GM12873 (cell line): ENCODE results near the gene HDGFL2.

ENCODE experiments used
- TF ChIP-seq, protein P1 (sequence below): IDR thresholded peaks from 2 replicates; pipeline ENCODE4 v1.5.1; 2012; ENCODE audit warnings: low read depth, mild to moderate bottlenecking, moderate library complexity, low read length, control low read depth; ENCODE audit not compliant: insufficient read depth; ENCODE audit errors: missing control alignments

HDGFL2 gene

DNA sequence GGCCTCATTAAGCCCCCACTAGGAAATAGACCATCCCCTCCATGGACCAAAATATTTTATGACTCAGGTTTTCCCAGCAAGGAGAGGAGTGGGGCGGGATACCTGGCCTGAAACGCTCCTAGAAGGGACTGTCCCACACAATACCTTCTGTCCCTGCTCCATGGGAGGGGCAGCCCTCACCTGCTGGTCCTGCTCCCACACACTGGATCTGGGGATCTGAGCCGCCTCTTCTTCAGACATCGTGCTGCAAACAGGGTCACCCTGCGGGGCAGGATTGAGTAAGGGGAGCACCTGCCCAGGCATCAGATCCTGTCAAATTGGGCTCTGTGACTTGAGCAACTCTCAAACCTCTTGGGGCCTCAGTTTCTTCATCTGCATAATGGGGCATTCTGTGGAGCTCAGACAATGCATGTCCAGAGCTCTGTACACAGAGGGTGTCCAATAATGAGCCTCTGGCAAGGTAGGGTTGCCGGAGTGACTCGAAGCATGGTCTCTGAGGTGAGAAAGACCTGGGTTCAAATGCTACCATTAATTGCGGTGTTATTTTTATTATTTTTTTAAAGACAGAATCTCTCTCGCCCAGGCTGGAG lies 61.8 kb downstream of the HDGFL2 start:
- TF ChIP-seq, protein P1, sequence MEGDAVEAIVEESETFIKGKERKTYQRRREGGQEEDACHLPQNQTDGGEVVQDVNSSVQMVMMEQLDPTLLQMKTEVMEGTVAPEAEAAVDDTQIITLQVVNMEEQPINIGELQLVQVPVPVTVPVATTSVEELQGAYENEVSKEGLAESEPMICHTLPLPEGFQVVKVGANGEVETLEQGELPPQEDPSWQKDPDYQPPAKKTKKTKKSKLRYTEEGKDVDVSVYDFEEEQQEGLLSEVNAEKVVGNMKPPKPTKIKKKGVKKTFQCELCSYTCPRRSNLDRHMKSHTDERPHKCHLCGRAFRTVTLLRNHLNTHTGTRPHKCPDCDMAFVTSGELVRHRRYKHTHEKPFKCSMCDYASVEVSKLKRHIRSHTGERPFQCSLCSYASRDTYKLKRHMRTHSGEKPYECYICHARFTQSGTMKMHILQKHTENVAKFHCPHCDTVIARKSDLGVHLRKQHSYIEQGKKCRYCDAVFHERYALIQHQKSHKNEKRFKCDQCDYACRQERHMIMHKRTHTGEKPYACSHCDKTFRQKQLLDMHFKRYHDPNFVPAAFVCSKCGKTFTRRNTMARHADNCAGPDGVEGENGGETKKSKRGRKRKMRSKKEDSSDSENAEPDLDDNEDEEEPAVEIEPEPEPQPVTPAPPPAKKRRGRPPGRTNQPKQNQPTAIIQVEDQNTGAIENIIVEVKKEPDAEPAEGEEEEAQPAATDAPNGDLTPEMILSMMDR, result no peak

DNA sequence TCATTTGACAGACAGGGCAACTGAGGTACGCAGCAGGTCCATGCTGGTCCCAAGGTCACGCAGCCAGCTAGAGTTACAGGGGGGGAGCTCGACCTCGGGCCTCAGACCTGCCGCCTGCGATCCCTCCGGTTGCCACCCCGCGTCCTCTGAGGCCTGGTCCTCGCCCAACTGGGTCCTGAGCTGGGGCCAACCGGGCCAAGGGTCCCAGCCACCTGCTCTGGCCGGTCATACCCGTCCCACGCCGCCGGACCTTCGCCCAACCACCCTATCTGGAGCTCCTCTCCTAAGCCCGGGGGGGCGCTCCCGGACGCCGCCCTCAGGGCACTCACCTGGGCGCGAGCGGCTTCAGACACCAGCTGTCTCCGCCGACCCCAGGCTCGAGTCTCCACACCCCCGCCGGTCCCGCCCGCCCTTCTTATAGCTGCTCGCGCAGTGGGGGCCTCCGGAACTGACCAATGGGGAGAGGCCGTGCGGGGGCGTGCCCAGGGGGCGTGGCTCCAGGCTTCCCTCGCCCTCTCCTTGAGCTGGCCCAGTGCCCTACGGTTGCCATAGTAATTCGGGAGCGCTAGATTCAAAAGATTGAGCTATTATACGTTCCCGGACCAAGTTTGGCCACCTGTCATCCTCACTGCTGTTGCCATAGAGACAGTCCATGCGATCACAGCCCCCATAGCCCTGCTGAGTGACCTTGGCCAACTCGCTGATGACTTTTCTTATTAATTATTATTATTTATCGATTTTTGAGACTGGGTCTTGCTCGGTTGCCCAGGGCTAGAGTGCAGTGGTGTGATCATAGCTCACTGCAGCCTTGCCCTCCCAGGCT lies 63.0 kb downstream of the HDGFL2 start, which contains the start of gene PLIN5:
PLIN5 (minus strand) TSS at position 389 of the 823 bp plus-strand sequence. CDS start 1,150 bp downstream, outside the sequence.
- TF ChIP-seq, protein P1, result no peak

DNA sequence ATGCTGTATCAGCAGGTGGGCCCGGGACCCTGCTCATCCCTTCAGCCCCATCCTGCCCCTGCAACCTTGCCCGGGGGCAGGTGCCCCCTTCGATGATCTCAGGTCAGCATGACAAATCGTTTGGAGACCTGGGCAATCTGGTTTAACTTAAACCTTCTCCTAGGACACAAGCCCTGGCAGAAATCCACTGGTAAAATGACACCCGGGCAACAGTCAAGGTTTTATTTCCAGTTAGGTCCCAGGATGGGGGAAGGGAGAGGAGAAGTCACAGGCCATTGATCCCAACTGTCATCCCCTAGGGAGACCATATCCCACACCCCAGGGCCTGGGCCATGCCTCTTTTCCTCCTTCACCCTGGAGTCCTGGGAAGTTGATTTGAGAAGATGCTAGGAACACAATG lies 64.7 kb downstream of the HDGFL2 start:
- TF ChIP-seq, protein P1, result no peak

DNA sequence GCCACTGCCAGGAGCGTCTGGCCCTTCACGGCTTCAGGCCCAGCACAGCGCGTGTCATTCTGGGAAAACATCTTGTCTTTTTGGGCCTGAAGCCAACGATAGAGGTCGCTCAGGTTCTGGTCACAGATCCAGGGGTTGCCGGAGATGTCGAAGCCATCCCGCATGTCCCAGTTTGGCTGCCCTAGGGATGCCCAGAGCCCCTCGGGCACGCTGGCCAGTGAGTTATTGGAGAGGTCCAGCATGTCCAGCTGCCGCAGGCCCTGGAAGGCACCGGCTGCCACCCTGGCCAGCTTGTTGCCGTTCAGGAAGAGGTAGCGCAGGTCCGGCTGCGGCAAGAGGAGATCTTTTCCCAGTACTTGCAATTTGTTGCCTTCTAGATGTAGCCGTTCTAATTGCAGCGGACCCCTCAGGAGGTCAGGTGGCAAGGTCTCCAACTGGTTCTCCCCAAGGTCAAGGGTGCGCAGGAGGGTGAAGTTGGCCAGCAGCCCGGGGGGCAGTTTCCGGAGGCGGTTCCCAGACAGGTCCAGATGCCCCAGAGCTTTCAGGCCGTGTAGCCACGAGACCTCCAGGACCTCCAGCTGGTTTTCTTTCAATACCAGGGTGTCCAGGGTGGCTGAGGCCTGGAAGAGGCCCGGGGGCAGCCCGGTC lies 66.0 kb downstream of the HDGFL2 start:
- TF ChIP-seq, protein P1, result no peak

DNA sequence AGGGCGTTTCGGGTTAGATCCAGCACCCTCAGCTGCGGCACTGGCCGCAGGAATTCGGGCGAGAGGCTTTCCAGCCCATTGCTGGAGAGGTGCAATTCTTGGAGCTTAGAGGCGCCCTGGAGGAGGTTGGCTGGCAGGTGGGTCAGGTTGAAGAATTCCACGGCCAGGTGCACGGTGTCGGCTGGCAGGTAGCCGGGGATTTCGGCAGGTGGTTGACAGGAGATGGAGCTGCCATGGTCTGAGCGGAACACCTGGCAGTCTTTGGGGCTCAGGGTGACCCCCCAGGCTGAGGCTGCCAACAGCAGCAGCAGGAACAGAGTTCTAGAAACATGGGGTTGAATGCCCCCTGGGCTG lies 66.5 kb downstream of the HDGFL2 start:
- TF ChIP-seq, protein P1, result no peak

DNA sequence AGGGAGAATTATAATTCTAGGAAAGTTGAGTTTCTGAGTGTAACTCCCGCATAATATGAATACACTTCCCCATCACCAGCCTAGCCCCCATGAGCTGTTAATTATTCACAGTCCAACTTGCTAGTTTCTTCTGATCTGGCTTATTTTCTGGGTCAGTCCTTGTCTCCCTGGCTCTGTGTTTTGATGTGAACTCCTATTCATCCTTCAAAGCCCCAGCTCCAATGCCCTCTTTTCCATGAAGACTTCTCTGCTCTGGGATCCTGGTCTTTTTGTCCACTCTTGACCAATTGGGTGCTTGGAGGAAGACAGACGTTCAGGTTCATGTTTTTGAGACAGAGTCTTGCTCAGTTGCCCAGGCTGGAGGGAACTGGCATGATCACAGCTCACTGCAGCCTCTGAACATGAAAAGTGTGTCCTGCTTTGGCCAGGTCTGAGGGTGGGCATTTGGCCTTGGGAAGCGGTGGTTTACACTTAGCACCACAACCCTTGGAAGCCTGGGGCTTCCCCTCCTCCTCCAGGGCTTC lies 67.1 kb downstream of the HDGFL2 start:
- TF ChIP-seq, protein P1, result no peak

DNA sequence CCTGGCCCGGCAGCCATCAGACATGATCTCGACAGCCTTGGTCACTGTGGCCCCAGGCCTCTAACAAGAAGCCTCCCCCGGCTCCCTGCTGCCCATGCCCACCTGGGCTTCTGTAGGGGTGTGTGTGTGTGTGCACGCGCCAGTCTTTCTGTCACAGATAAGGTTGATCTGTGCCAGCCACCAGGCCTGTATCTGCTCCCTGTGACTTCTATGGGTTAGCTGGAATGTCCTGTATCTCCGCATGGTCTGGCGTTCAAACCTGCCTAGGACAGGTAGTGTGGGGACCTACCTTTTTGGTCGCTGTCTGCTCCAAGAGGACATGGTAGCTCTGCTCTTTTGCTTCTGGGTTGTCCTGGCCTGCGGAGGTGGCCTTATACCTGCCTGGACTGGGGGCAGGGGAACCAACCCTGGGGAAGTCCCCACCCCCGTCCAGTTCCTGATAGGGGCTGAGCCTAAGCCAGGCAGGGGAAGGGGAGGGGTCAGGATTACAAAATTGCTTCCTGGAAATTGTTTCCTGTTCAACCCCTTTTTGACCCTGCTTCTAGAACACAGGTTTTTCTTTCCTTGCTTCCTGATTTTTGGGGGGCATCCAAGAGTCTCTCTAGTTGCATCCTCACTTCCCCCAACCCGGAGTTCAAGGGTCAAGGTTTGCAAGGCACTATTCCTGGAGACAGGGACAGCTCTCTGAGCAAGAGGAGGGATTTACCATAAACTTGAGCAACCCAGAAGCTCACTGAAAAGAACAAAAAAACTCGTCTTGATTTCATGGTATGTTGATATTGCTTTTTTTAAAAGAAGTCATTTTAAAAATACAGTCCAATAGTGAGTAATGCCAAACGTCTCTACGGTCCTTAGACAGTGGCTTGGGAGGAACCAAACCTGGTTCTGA lies 67.8 kb downstream of the HDGFL2 start, which contains the start of gene LRG1:
LRG1 (minus strand) TSS at position 344 of the 889 bp plus-strand sequence; CDS start at position 321, 23 bp downstream.
- TF ChIP-seq, protein P1, result no peak
